Endothelial cell of umbilical vein (primary cell): ENCODE results near the gene MITF. TPM values are rescaled to one million over a fixed set of nuclear protein-coding genes. Genes with fewer than 3 reads are reported as not detected.

Source experiments
- BruUV-seq: library from RNA; stranded (reverse); fragments of 400-500 nt; replicated peaks from 2 replicates; lab custom pipeline; 2021; lab: Mats Ljungman, UMichigan
- CTCF ChIA-PET: fragments of 300-600, 350-600 bp; sonication (Branson Sonifier 250); formaldehyde crosslinking; loops from one replicate; lab custom pipeline; 2021; ENCODE audit warnings: antibody characterized with exemption, inconsistent platforms; lab: Charles Lee
- POLR2A ChIA-PET: fragments of 300-600, 350-600 bp; sonication (Branson Sonifier 250); formaldehyde crosslinking; loops from one replicate; lab custom pipeline; 2021; ENCODE audit warnings: antibody characterized with exemption, inconsistent platforms; lab: Charles Lee
- DNase-seq: peaks from one replicate; pipeline ENCODE4 v3.0.0-alpha.2; 2011; ENCODE audit warnings: low read depth, low spot score
- FAIRE-seq: peaks from 2 replicates; lab custom pipeline; 2011; peaks lifted over from hg19 to GRCh38; lab: Jason Lieb, UNC
- H2AFZ ChIP-seq: 2 replicates; pipeline ENCODE4 v1.6.0; 2012; ENCODE audit warnings: low read depth, low read length, control low read depth, inconsistent platforms
- H3K27ac ChIP-seq: 2 replicates; pipeline ENCODE4 v1.5.1; 2011; ENCODE audit warnings: low read depth, mild to moderate bottlenecking, control low read depth, low read length, moderate library complexity; ENCODE audit not compliant: insufficient read depth
- H3K27me3 ChIP-seq, 2 experiments: 2 replicates each; pipeline versions ENCODE4 v1.6.0 to v1.6.1; 2011; ENCODE audit warnings: low read length in 2 of 2, mixed read lengths in 1 of 2; ENCODE audit not compliant: control insufficient read depth in 2 of 2, insufficient read depth in 2 of 2
- H3K36me3 ChIP-seq, 2 experiments: 2 replicates in 1 of 2; 3 replicates in 1 of 2; pipeline ENCODE4 v1.5.1; 2011; ENCODE audit warnings: low read length in 2 of 2, mild to moderate bottlenecking in 1 of 2, moderate library complexity in 1 of 2; ENCODE audit not compliant: control insufficient read depth in 2 of 2, insufficient read depth in 2 of 2; ENCODE audit errors: extremely low read depth in 1 of 2
- H3K4me1 ChIP-seq: 3 replicates; pipeline ENCODE4 v1.5.1; 2011; ENCODE audit warnings: mild to moderate bottlenecking, low read length; ENCODE audit not compliant: control insufficient read depth, insufficient read depth; ENCODE audit errors: extremely low read depth
- H3K4me2 ChIP-seq: 2 replicates; pipeline ENCODE4 v1.6.1; 2011; ENCODE audit warnings: low read length, control low read depth, mixed read lengths; ENCODE audit not compliant: insufficient read depth
- H3K4me3 ChIP-seq, 3 experiments: fragments of 200-600 bp in 1 of 3; sonication (generic), shearing (Covaris generic) in 1 of 3; replicated peaks in 1 of 3; 2 replicates each; pipeline ENCODE4 v1.5.1; 2011 to 2016; ENCODE audit warnings: control low read depth in 3 of 3, low read length in 3 of 3, mild to moderate bottlenecking in 2 of 3, inconsistent platforms in 1 of 3, low read depth in 1 of 3, moderate library complexity in 1 of 3; ENCODE audit not compliant: insufficient read depth in 1 of 3
- H3K79me2 ChIP-seq: 2 replicates; pipeline ENCODE4 v1.6.0; 2012; ENCODE audit warnings: low read length, inconsistent platforms; ENCODE audit not compliant: control insufficient read depth, insufficient read depth
- H3K9ac ChIP-seq: replicated peaks from 2 replicates; pipeline ENCODE3; 2011; ENCODE audit warnings: low read length, control low read depth; ENCODE audit not compliant: insufficient read depth; ENCODE audit errors: extremely low read depth
- H3K9me1 ChIP-seq: replicated peaks from 3 replicates; pipeline ENCODE4 v1.6.0; 2011; ENCODE audit warnings: mild to moderate bottlenecking, low read length; ENCODE audit not compliant: control insufficient read depth, insufficient read depth; ENCODE audit errors: extremely low read depth
- H3K9me3 ChIP-seq: replicated peaks from 2 replicates; pipeline ENCODE4 v1.5.1; 2012; ENCODE audit warnings: low read length, inconsistent platforms; ENCODE audit not compliant: control insufficient read depth, insufficient read depth
- H4K20me1 ChIP-seq: replicated peaks from 2 replicates; pipeline ENCODE3; 2011; ENCODE audit warnings: mild to moderate bottlenecking, low read length; ENCODE audit not compliant: control insufficient read depth, insufficient read depth; ENCODE audit errors: extremely low read depth
- EZH2 ChIP-seq: IDR thresholded peaks from 2 replicates; pipeline ENCODE4 v1.6.1; 2012; ENCODE audit warnings: borderline replicate concordance, low read depth, mild to moderate bottlenecking, moderate library complexity, low read length, inconsistent platforms; ENCODE audit not compliant: severe bottlenecking
- FOS ChIP-seq: IDR thresholded peaks from 2 replicates; pipeline ENCODE4 v1.6.1; 2011; ENCODE audit warnings: mild to moderate bottlenecking, low read length, moderate library complexity, borderline replicate concordance; ENCODE audit not compliant: insufficient read depth
- GATA2 ChIP-seq: IDR thresholded peaks from 2 replicates; pipeline ENCODE4 v1.7.0; 2011; ENCODE audit warnings: low read depth, mild to moderate bottlenecking, moderate library complexity, mixed read lengths, low read length; ENCODE audit not compliant: insufficient read length, insufficient read depth
- JUN ChIP-seq: IDR thresholded peaks from 2 replicates; pipeline ENCODE4 v1.6.1; 2011; ENCODE audit warnings: borderline replicate concordance, low read depth; ENCODE audit not compliant: insufficient read length, insufficient read depth
- MYC ChIP-seq: IDR thresholded peaks from one replicate; pipeline ENCODE4 v1.6.1; 2011; ENCODE audit warnings: mild to moderate bottlenecking, low read depth, low read length
- POLR2A ChIP-seq: IDR thresholded peaks from 2 replicates; pipeline ENCODE4 v1.6.1; 2012; ENCODE audit warnings: low read depth, mild to moderate bottlenecking, control low read depth, low read length
- POLR2AphosphoS5 ChIP-seq: IDR thresholded peaks from 2 replicates; pipeline ENCODE4 v1.6.1; 2012; ENCODE audit warnings: low read depth, mild to moderate bottlenecking, control low read depth, low read length, moderate library complexity; ENCODE audit not compliant: insufficient read depth
- dilution Hi-C: fragments of 300-500 bp; cut with MboI; formaldehyde crosslinking; loops from one replicate; pipeline ENCODE4 v1.15.0; 2019; ENCODE audit warnings: low sequenced_read_pairs; ENCODE audit not compliant: extremely low pct_ligation_motif_present
- intact Hi-C: fragments of 100-400 bp; cut with micrococcal nuclease; formaldehyde crosslinking; loops from one replicate; pipeline ENCODE4 v1.10.0; 2022
- polyA plus RNA-seq, 4 experiments: library from polyadenylated mRNA; depleted of rRNA in 3 of 4; stranded (reverse) in 3 of 4; unstranded in 1 of 4; fragments of >200 nt; gene quantifications; 2 replicates each; pipeline versions ENCODE4 v1.2.1 to v1.2.3, GENCODE V29; 2011 to 2012; ENCODE audit warnings: missing spikeins in 1 of 4
- total RNA-seq: library from RNA; stranded (reverse); gene quantifications from 2 replicates; pipeline ENCODE4 v1.2.3, GENCODE V29; 2021
- TF ChIP-seq, protein P1 (sequence below), 2 donors: IDR thresholded peaks; 1 replicate in 1 of 2; 2 replicates in 1 of 2; pipeline ENCODE4 v1.5.1; 2011; ENCODE audit warnings: low read length in 2 of 2, mild to moderate bottlenecking in 2 of 2, moderate library complexity in 2 of 2, control low read depth in 1 of 2, inconsistent platforms in 1 of 2, low read depth in 1 of 2; ENCODE audit not compliant: insufficient read depth in 1 of 2; ENCODE audit errors: extremely low read depth in 1 of 2
- TF ChIP-seq, protein P2 (sequence below): IDR thresholded peaks from 2 replicates; pipeline ENCODE4 v1.6.1; 2011; ENCODE audit not compliant: insufficient read depth, insufficient read length

The MITF gene
- total and polyA plus RNA-seq, 2 donors (not counting 3 experiments of a cell fraction or from before 2014, with no cell fraction given) = 1.6 to 2.5 TPM

DNA sequence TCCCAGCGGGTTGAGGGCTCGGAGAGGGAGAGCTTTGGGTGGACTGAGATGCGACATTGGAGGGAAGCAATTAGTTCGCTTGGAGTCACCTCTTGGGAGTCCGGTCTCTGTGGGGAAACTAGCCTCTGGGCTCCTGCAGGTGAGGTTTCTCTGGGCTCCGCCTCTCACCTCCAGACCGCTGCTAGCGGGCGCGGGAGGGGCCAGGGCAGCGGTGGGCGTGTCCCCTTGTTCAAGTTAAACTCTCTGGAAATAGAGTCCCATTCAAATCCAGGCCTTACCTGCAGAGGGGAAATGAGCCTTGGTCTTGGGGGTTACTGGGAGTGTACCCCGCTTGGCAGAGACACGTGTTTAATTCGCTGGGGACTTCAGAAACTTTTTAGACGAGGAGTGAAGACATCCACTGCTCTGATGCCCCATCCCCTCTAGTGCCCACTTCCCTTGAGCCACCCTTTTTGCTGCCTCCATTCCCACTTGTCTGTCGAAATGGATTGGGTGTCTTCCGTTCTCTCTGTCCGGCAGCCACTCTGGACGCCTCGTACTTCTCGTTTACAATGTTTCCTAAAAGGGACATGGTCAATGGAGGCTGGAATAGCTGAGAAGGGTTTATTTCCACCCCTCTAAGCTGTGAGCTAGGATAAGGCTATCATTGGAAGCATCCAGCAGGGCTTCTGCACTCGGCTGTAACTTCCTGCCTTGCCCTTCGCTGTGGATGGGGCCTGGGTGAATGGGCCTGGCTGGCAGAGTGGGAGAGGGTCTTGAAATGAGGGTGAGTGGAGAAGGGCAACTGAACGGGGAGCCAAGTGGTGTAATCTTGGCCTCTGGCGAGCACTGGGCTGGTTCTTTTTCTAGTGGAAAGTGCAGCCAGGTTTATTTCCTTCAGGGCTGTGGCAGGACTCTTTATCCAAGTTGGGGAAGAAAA lies 1.1 kb downstream of the MITF start:
- H3K4me2 ChIP-seq = peak overlapping the region; percentile 81
- H3K4me3 ChIP-seq = peak overlapping the region; percentile 63 to 87 (median 74)
- H3K27ac ChIP-seq = no peak overlapping the region
- FAIRE-seq (no peak), DNase-seq (no peak)
- H3K27me3 ChIP-seq = peaks cover 0 to 4% of the 10 kb centered on the region in 2 experiments
- BruUV-seq = no TSS peak
- H3K9me3 ChIP-seq = no peaks in the 10 kb centered on the region
- no peaks in the 10 kb centered on the region for H3K36me3 ChIP-seq
- intact Hi-C loops (no loop called here), dilution Hi-C loops (no loop called here)
- H3K9ac ChIP-seq = no peak overlapping the region
- POLR2A ChIA-PET = no interaction called here
- H3K4me1 ChIP-seq = peaks cover 16% of the 10 kb centered on the region
- TF ChIP-seq, protein P1, sequence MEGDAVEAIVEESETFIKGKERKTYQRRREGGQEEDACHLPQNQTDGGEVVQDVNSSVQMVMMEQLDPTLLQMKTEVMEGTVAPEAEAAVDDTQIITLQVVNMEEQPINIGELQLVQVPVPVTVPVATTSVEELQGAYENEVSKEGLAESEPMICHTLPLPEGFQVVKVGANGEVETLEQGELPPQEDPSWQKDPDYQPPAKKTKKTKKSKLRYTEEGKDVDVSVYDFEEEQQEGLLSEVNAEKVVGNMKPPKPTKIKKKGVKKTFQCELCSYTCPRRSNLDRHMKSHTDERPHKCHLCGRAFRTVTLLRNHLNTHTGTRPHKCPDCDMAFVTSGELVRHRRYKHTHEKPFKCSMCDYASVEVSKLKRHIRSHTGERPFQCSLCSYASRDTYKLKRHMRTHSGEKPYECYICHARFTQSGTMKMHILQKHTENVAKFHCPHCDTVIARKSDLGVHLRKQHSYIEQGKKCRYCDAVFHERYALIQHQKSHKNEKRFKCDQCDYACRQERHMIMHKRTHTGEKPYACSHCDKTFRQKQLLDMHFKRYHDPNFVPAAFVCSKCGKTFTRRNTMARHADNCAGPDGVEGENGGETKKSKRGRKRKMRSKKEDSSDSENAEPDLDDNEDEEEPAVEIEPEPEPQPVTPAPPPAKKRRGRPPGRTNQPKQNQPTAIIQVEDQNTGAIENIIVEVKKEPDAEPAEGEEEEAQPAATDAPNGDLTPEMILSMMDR (IDR thresholded peaks at IDR 0.05; ENCODE audit: extremely low read depth in 1 of 2, insufficient read depth in 1 of 2, low read depth in 1 of 2, low read length in 2 of 2) = no peak
- TF ChIP-seq EZH2 = no peak
- no peak for TF ChIP-seq POLR2A
- no peak for TF ChIP-seq JUN
- no peak for TF ChIP-seq POLR2AphosphoS5
- TF ChIP-seq, protein P2, sequence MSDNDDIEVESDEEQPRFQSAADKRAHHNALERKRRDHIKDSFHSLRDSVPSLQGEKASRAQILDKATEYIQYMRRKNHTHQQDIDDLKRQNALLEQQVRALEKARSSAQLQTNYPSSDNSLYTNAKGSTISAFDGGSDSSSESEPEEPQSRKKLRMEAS = no peak
- TF ChIP-seq MYC = no peak
- no peak for TF ChIP-seq GATA2
- TF ChIP-seq FOS = no peak
- no peaks in the 10 kb centered on the region for H3K9me1 ChIP-seq
- H2AFZ ChIP-seq = peak overlapping the region; percentile 90
- H3K79me2 ChIP-seq = no peaks in the 10 kb centered on the region
- H4K20me1 ChIP-seq = no peaks in the 10 kb centered on the region
- CTCF ChIA-PET = interaction anchor here (0.5 to 2.4 kb wide), 7 partner anchors 19 to 446 kb away, joined by 3 to 20 read pairs (median 6); no protein-coding TSS in a partner anchor
